ENCODE measurements around the gene KIF16B. TPM values are rescaled to one million over a fixed set of nuclear protein-coding genes. Genes with fewer than 3 reads are reported as not detected.

KIF16B gene
- total and polyA plus RNA-seq, 8 donors, result 5.0 to 59.8 (median 24.2) TPM

DNA sequence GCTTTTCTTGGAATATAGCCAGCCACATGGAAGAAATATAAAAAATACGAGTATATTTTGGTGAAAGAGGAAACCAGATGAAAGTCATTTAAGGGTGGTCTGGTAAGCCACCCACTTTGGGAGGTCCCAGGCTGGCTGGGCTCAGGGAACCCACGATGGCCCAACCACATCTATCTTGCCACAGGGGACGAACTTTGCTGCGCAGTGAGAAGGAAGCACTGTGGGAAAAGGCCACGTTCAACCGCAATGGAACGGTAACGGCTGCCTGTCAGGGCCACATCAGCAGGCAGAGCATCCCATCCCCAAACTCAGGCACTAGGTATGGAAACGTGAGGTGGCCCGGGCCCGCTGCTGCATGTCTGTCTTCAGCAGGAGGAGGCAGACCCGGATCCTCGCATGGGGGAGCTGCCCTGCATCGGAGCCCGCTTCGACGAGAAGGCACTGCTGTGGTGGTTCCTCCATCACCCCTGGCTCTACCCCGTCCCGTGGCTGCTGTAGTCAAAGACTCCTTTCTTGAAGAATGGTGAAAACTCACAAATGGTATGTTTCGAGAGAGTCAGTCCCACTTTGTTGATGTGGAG lies 300.4 kb downstream of the KIF16B start:
- intact Hi-C loops (cut with DNase I; ENCODE audit: low total_unique reads), result no loop called here
- H3K36me3 ChIP-seq, result peaks cover 0 to 27% (median 14%) of the 10 kb centered on the region in 4 donors
- DNase-seq, result no peak
- H3K4me1 ChIP-seq, result no peaks in the 10 kb centered on the region
- H3K27me3 ChIP-seq, result no peaks in the 10 kb centered on the region
- no peak for TF ChIP-seq EP300 (IDR thresholded peaks at IDR 0.05)
- TF ChIP-seq, protein P1, sequence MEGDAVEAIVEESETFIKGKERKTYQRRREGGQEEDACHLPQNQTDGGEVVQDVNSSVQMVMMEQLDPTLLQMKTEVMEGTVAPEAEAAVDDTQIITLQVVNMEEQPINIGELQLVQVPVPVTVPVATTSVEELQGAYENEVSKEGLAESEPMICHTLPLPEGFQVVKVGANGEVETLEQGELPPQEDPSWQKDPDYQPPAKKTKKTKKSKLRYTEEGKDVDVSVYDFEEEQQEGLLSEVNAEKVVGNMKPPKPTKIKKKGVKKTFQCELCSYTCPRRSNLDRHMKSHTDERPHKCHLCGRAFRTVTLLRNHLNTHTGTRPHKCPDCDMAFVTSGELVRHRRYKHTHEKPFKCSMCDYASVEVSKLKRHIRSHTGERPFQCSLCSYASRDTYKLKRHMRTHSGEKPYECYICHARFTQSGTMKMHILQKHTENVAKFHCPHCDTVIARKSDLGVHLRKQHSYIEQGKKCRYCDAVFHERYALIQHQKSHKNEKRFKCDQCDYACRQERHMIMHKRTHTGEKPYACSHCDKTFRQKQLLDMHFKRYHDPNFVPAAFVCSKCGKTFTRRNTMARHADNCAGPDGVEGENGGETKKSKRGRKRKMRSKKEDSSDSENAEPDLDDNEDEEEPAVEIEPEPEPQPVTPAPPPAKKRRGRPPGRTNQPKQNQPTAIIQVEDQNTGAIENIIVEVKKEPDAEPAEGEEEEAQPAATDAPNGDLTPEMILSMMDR (IDR thresholded peaks at IDR 0.05), result no peak
- no peak for TF ChIP-seq POLR2AphosphoS5 (IDR thresholded peaks at IDR 0.05)
- TF ChIP-seq POLR2A (IDR thresholded peaks at IDR 0.05), result no peak
- H3K4me3 ChIP-seq, result no peak overlapping the region
- no peak overlapping the region for H3K27ac ChIP-seq
- 90 to 96% (median 93%) methylated on average over 20 of the region's 20 CpGs for WGBS, 5 donors
- H3K9me3 ChIP-seq, result peaks cover 0 to under 1% (median 0%) of the 10 kb centered on the region in 4 donors

DNA sequence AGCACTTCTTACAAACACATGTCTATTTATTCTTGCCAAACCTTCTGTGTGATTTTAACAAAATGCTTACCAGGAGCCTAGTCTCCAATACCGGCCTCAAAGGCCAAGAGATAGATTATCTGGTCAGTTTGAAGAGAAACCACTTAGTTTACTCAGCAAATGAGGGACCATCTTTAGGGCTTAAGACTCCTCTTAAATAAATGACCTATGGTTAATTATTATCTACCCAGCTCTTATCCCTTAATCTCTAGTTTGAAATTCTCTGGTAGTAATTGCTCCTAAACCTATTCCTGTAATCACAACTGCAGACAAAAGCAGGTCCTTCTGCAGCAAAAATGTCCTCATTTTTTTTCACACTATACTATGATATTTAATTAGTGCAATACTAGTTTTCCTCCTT lies 301.8 kb downstream of the KIF16B start:
- Histone ChIP-seq H3K27me3 (no peaks in the 10 kb centered on the region), H3K36me3 (peaks cover 0 to 30% (median 18%) of the 10 kb centered on the region in 4 donors)
- WGBS, 5 donors, result 76 to 86% (median 79%) methylated on average over 1 of the region's 1 CpG

DNA sequence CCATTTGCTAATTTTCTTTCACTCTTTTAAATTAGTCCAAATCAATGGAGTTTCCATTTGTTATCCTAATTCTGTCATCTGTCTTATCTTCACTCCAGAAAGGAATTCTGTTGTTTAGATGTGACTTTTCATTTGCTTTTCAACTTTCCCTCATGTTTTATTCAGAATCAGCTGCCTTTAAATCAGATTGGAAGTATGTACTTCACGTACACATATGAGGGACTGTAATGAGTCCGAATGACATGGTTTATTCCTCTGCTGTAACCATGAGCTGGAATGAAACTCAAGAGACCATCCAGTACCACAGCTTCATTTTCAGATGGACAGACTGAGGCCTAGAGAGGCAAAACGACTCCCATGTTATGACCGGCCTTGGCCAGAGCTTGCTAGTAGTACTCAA lies 302.3 kb downstream of the KIF16B start:
- peaks cover 0 to 19% (median 15%) of the 10 kb centered on the region in 4 donors for H3K9me3 ChIP-seq
- no peak for DNase-seq
- H3K27me3 ChIP-seq, result no peaks in the 10 kb centered on the region
- H3K4me3 ChIP-seq, result no peak overlapping the region
- no peaks in the 10 kb centered on the region for H3K4me1 ChIP-seq
- intact Hi-C loops (cut with DNase I; ENCODE audit: low total_unique reads), result no loop called here
- peaks cover 0 to 30% (median 18%) of the 10 kb centered on the region in 4 donors for H3K36me3 ChIP-seq
- no peak overlapping the region for H3K27ac ChIP-seq
- 82 to 96% (median 89%) methylated on average over 4 of the region's 4 CpGs for WGBS, 5 donors
- TF ChIP-seq, protein P1 (IDR thresholded peaks at IDR 0.05), result no peak
- TF ChIP-seq EP300 (IDR thresholded peaks at IDR 0.05) (no peak), POLR2A (IDR thresholded peaks at IDR 0.05) (no peak), POLR2AphosphoS5 (IDR thresholded peaks at IDR 0.05) (no peak)

More for the DNA sequence above, 301.8 kb downstream of the KIF16B start:
- H3K9me3 ChIP-seq, result peaks cover 0 to 14% (median 10%) of the 10 kb centered on the region in 4 donors
- H3K4me1 ChIP-seq, result no peaks in the 10 kb centered on the region
- no peak overlapping the region for H3K4me3 ChIP-seq
- TF ChIP-seq POLR2A (IDR thresholded peaks at IDR 0.05) (no peak), POLR2AphosphoS5 (IDR thresholded peaks at IDR 0.05) (no peak), EP300 (IDR thresholded peaks at IDR 0.05) (no peak)
- TF ChIP-seq, protein P1 (IDR thresholded peaks at IDR 0.05), result no peak
- DNase-seq, result no peak
- intact Hi-C loops (cut with DNase I; ENCODE audit: low total_unique reads), result no loop called here
- no peak overlapping the region for H3K27ac ChIP-seq

DNA sequence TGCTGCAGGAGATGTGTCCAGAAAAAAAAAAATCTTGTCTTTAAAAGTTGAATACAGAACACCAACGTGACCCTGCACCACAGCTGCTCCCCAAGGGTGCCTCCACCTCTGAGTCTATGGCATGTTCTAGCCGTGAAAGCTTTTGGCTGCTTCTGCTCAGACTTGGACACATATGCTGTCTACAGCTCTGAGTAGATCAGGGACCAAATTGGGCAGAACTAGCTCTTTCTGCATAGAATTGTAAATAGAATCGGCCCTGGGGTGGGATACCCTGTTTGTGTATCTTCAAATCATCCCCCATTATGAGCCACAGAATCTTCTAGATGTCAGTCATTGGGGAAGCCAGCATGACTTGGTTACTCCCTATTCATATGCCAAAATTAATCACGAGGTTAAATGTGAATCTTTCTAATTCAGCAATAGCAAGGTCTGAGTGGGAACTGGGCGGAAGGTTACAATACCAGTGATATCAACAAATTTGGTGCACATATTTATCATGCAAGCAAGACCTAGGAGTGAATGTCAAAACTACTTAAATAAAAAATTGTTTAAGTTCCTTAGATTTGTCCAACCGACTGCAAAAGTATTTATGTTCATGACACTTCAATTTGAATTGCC lies 302.8 kb downstream of the KIF16B start:
- DNase-seq, result no peak
- Histone ChIP-seq H3K4me3 (no peak overlapping the region), H3K27me3 (no peaks in the 10 kb centered on the region), H3K9me3 (peaks cover 0 to 24% (median 18%) of the 10 kb centered on the region in 4 donors), H3K36me3 (peaks cover 0 to 30% (median 18%) of the 10 kb centered on the region in 4 donors), H3K27ac (no peak overlapping the region), H3K4me1 (no peaks in the 10 kb centered on the region)
- TF ChIP-seq POLR2A (IDR thresholded peaks at IDR 0.05), result no peak
- TF ChIP-seq, protein P1 (IDR thresholded peaks at IDR 0.05), result no peak
- no peak for TF ChIP-seq EP300 (IDR thresholded peaks at IDR 0.05)
- no peak for TF ChIP-seq POLR2AphosphoS5 (IDR thresholded peaks at IDR 0.05)
- WGBS, 5 donors, result 87 to 92% (median 89%) methylated on average over 6 of the region's 6 CpGs
- intact Hi-C loops (cut with DNase I; ENCODE audit: low total_unique reads), result no loop called here

Data from stomach (tissue), 9 donors.